ENCODE data around the gene DNAJC3. TPM values are rescaled to one million over a fixed set of nuclear protein-coding genes. Genes with fewer than 3 reads are reported as not detected.
A peak's percentile ranks its signal among the peaks of the same experiment; 100 is the strongest.

Gene DNAJC3
- total RNA-seq, 2 experiments from 2014 or later, result 17.6 to 17.7 TPM

DNA sequence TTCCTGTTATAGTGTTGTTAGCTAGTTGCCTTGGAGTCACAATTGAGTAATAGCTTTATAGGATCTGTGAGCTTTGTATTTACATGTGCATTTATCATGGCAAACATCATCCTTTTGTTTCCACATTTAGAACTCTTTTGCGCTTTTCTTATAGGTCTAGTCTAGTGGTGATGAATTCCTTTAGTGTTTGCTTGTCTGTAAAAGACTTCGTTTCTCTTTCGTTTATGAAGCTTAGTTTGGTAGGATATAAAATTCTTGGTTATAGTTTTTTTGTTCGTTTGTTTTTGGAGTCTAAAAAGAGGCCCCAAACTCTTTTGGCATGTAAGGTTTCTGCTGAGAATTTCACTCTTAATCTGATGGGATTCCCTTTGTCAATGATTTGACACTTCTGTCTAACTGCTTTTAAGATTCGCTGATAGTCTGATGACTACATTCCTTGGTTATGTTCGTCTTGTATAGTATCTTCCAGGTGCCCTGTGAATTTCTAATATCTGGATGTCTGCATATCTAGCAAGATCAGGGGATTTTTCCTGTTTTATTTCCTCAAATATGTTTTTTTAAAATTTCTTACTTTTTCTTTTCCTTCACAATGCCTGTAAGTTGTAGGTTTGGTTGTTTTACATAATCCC is 20.2 kb downstream of the DNAJC3 start:
- POLR2A ChIA-PET, result no interaction called here
- Histone ChIP-seq H3K27me3 (ENCODE audit: control insufficient read depth in 1 of 2, insufficient read depth in 2 of 2, low read length in 2 of 2) (no peaks in the 10 kb centered on the region), H3K27ac (ENCODE audit: low read depth in 1 of 2, low read length in 2 of 2) (no peak overlapping the region), H3K4me1 (ENCODE audit: insufficient read depth, low read length) (peaks cover 5% of the 10 kb centered on the region), H3K9me3 (ENCODE audit: control insufficient read depth in 1 of 2, insufficient read depth in 1 of 2, low read length in 2 of 2) (peaks cover 5 to 11% of the 10 kb centered on the region in 2 experiments), H3K4me3 (ENCODE audit: low read length) (no peak overlapping the region), H3K36me3 (ENCODE audit: insufficient read depth, low read length) (no peaks in the 10 kb centered on the region)
- H3K9me3 Mint-ChIP-seq, result peaks cover 4% of the 10 kb centered on the region
- TF ChIP-seq, protein P1, sequence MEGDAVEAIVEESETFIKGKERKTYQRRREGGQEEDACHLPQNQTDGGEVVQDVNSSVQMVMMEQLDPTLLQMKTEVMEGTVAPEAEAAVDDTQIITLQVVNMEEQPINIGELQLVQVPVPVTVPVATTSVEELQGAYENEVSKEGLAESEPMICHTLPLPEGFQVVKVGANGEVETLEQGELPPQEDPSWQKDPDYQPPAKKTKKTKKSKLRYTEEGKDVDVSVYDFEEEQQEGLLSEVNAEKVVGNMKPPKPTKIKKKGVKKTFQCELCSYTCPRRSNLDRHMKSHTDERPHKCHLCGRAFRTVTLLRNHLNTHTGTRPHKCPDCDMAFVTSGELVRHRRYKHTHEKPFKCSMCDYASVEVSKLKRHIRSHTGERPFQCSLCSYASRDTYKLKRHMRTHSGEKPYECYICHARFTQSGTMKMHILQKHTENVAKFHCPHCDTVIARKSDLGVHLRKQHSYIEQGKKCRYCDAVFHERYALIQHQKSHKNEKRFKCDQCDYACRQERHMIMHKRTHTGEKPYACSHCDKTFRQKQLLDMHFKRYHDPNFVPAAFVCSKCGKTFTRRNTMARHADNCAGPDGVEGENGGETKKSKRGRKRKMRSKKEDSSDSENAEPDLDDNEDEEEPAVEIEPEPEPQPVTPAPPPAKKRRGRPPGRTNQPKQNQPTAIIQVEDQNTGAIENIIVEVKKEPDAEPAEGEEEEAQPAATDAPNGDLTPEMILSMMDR (IDR thresholded peaks at IDR 0.05), result no peak
- no peak for ATAC-seq (ENCODE audit: poor library complexity)
- CTCF ChIA-PET, result no interaction called here
- peaks cover 29% of the 10 kb centered on the region for H3K36me3 Mint-ChIP-seq (ENCODE audit: low read depth)
- DNase-seq, result no peak
- H3K27me3 Mint-ChIP-seq, result no peaks in the 10 kb centered on the region
- H3K4me3 Mint-ChIP-seq, result no peak overlapping the region
- no peak overlapping the region for H3K27ac Mint-ChIP-seq
- intact Hi-C loops (cut with DNase I, micrococcal nuclease), result no loop called here
- peaks cover 47% of the 10 kb centered on the region for H3K4me1 Mint-ChIP-seq (ENCODE audit: low read depth)

DNA sequence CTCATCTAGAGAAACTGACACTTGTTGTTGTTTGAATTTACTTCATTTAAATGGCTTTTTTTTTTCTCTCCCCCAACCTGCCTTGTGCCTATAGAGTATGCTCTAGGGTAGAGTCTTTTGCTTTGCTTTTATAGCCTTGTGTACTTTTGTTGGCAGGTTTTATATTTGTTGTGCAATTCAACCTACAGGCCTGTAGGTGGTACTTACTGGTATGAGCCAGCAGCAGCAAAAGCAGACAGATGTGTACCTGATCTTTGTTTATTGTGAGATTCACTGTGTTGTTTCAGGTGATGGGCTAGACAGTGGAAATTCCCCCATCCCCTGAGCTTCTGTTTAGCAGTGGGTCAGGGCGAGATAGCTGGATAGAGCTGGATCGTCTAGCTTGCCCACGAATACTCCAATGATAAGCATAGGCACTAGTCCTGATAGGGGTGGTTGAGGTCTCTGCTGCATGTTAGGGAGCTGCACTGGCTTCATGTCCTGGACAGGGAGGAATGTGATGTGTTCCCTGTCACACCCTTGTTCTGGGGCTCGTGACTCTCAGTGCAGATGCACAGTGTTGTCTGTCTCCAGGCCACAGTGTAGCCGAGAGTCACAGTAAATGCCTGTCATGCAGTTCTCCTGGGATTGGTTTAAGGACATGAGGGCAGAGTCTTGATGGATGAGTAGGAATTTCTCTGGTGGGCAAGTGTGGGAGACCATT is 21.3 kb downstream of the DNAJC3 start:
- H3K27me3 Mint-ChIP-seq, result no peaks in the 10 kb centered on the region

DNA sequence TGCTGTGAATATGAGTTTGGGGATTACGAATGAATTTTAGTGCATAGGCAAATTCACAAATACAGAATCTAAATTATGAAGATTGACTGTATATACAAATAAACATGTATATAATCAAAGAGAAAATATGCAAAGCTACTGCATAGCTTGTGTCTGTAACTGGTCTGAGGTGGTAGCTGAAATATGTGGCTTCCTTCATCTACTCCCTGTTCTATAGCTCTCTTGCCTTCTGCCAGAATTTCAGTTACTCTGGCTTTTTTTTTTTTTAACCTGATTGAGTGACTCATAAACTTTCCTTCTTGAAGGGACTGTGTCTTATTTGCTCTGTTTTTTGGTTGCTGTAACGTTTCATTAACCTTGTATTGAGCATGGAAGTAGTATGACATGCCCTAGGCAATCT is 26.6 kb downstream of the DNAJC3 start:
- TF ChIP-seq, protein P1 (IDR thresholded peaks at IDR 0.05), result no peak
- H3K36me3 ChIP-seq (ENCODE audit: insufficient read depth, low read length), result no peaks in the 10 kb centered on the region
- peaks cover 40% of the 10 kb centered on the region for H3K36me3 Mint-ChIP-seq (ENCODE audit: low read depth)
- no peaks in the 10 kb centered on the region for H3K9me3 ChIP-seq (ENCODE audit: control insufficient read depth in 1 of 2, insufficient read depth in 1 of 2, low read length in 2 of 2)
- no peak overlapping the region for H3K4me3 Mint-ChIP-seq
- no peak for DNase-seq
- ChIA-PET CTCF (no interaction called here), POLR2A (interaction anchor here (1.0 kb wide), 1 partner anchor 27 kb away, joined by 3 read pairs; the partner anchor contains the start of gene DNAJC3)
- H3K4me1 ChIP-seq (ENCODE audit: insufficient read depth, low read length), result peaks cover 26% of the 10 kb centered on the region
- H3K27me3 ChIP-seq (ENCODE audit: control insufficient read depth in 1 of 2, insufficient read depth in 2 of 2, low read length in 2 of 2), result no peaks in the 10 kb centered on the region
- H3K4me1 Mint-ChIP-seq (ENCODE audit: low read depth), result peaks cover 93% of the 10 kb centered on the region
- intact Hi-C loops (cut with DNase I, micrococcal nuclease), result no loop called here
- no peak overlapping the region for H3K27ac ChIP-seq (ENCODE audit: low read depth in 1 of 2, low read length in 2 of 2)
- no peak for ATAC-seq (ENCODE audit: poor library complexity)
- no peaks in the 10 kb centered on the region for H3K9me3 Mint-ChIP-seq
- no peaks in the 10 kb centered on the region for H3K27me3 Mint-ChIP-seq
- H3K27ac Mint-ChIP-seq, result no peak overlapping the region
- H3K4me3 ChIP-seq (ENCODE audit: low read length), result no peak overlapping the region

More for the DNA sequence above, 21.3 kb downstream of the DNAJC3 start:
- H3K4me1 ChIP-seq (ENCODE audit: insufficient read depth, low read length), result peaks cover 5% of the 10 kb centered on the region
- TF ChIP-seq, protein P1 (IDR thresholded peaks at IDR 0.05), result no peak
- no peak overlapping the region for H3K27ac Mint-ChIP-seq
- H3K27me3 ChIP-seq (ENCODE audit: control insufficient read depth in 1 of 2, insufficient read depth in 2 of 2, low read length in 2 of 2), result no peaks in the 10 kb centered on the region
- peaks cover 2% of the 10 kb centered on the region for H3K9me3 Mint-ChIP-seq
- peaks cover 5 to 11% of the 10 kb centered on the region in 2 experiments for H3K9me3 ChIP-seq (ENCODE audit: control insufficient read depth in 1 of 2, insufficient read depth in 1 of 2, low read length in 2 of 2)
- peaks cover 32% of the 10 kb centered on the region for H3K36me3 Mint-ChIP-seq (ENCODE audit: low read depth)
- ChIA-PET CTCF (no interaction called here), POLR2A (interaction anchor here (1.0 kb wide), 1 partner anchor 21 kb away, joined by 4 read pairs; the partner anchor contains the start of gene DNAJC3)
- ATAC-seq (ENCODE audit: poor library complexity) (peak; percentile 48), DNase-seq (no peak)
- no peaks in the 10 kb centered on the region for H3K36me3 ChIP-seq (ENCODE audit: insufficient read depth, low read length)
- H3K27ac ChIP-seq (ENCODE audit: low read depth in 1 of 2, low read length in 2 of 2), result no peak overlapping the region
- H3K4me3 ChIP-seq (ENCODE audit: low read length), result no peak overlapping the region
- peaks cover 57% of the 10 kb centered on the region for H3K4me1 Mint-ChIP-seq (ENCODE audit: low read depth)
- intact Hi-C loops (cut with DNase I, micrococcal nuclease), result no loop called here
- no peak overlapping the region for H3K4me3 Mint-ChIP-seq

Data from CD4-positive, alpha-beta T cell (primary cell).